Ishikawa (cell line): ENCODE measurements around the gene WDR59.

Experiments
- CEBPB ChIP-seq: IDR thresholded peaks from 2 replicates; pipeline ENCODE4 v1.6.1; 2012
- CREB1 ChIP-seq: IDR thresholded peaks from 2 replicates; pipeline ENCODE4 v1.6.1; 2012; ENCODE audit warnings: low read depth
- EP300 ChIP-seq: IDR thresholded peaks from 2 replicates; pipeline ENCODE4 v1.6.1; 2012; ENCODE audit warnings: borderline replicate concordance
- FOXM1 ChIP-seq: IDR thresholded peaks from 2 replicates; pipeline ENCODE4 v1.6.1; 2012; ENCODE audit warnings: low read depth, borderline replicate concordance
- MAX ChIP-seq: IDR thresholded peaks from 2 replicates; pipeline ENCODE4 v1.6.1; 2012
- NFIC ChIP-seq: IDR thresholded peaks from 2 replicates; pipeline ENCODE4 v1.6.1; 2012
- RAD21 ChIP-seq: IDR thresholded peaks from 2 replicates; pipeline ENCODE4 v1.6.1; 2012; ENCODE audit warnings: low read depth
- TAF1 ChIP-seq: IDR thresholded peaks from 2 replicates; pipeline ENCODE4 v1.6.1; 2012; ENCODE audit warnings: low read depth, mild to moderate bottlenecking
- TCF12 ChIP-seq: IDR thresholded peaks from 2 replicates; pipeline ENCODE4 v1.6.1; 2012; ENCODE audit warnings: low read depth
- TEAD4 ChIP-seq: IDR thresholded peaks from 2 replicates; pipeline ENCODE4 v1.6.1; 2012
- YY1 ChIP-seq: IDR thresholded peaks from 2 replicates; pipeline ENCODE4 v1.6.1; 2012; ENCODE audit warnings: low read depth
- ZBTB7A ChIP-seq: IDR thresholded peaks from 2 replicates; pipeline ENCODE4 v1.6.1; 2012; ENCODE audit warnings: low read depth
- TF ChIP-seq, protein P1 (sequence below): IDR thresholded peaks from 2 replicates; pipeline ENCODE4 v1.6.1; 2012
- TF ChIP-seq, protein P2 (sequence below): IDR thresholded peaks from 2 replicates; pipeline ENCODE4 v1.6.1; 2012; ENCODE audit warnings: low read depth, mild to moderate bottlenecking

DNA sequence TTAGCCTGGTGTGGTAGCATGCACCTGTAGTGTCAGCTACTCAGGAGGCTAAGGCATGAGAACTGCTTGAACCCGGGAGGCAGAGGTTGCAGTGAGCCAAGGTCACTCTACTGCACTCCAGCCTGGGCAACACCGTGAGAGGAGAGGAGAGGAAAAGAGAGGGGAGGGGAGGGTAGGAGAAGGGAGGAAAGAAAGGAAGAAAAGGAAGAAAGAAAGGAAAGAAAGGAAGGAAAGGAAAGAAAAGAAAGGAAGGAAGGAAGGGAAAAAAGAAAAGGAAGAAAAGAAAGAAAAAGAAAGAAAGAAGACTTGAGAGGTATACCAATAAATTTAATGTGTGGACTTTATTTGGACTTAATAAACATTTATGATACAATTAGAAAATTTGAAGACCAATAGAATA is 143.5 kb downstream of the WDR59 start:
- TF ChIP-seq MAX = no peak
- TF ChIP-seq TAF1 = no peak
- TF ChIP-seq EP300 = no peak
- no peak for TF ChIP-seq TEAD4
- no peak for TF ChIP-seq FOXM1
- no peak for TF ChIP-seq CEBPB
- TF ChIP-seq YY1 = no peak
- TF ChIP-seq, protein P1, sequence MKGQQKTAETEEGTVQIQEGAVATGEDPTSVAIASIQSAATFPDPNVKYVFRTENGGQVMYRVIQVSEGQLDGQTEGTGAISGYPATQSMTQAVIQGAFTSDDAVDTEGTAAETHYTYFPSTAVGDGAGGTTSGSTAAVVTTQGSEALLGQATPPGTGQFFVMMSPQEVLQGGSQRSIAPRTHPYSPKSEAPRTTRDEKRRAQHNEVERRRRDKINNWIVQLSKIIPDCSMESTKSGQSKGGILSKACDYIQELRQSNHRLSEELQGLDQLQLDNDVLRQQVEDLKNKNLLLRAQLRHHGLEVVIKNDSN = no peak
- no peak for TF ChIP-seq ZBTB7A
- TF ChIP-seq CREB1 = no peak
- TF ChIP-seq NFIC = no peak
- TF ChIP-seq, protein P2, sequence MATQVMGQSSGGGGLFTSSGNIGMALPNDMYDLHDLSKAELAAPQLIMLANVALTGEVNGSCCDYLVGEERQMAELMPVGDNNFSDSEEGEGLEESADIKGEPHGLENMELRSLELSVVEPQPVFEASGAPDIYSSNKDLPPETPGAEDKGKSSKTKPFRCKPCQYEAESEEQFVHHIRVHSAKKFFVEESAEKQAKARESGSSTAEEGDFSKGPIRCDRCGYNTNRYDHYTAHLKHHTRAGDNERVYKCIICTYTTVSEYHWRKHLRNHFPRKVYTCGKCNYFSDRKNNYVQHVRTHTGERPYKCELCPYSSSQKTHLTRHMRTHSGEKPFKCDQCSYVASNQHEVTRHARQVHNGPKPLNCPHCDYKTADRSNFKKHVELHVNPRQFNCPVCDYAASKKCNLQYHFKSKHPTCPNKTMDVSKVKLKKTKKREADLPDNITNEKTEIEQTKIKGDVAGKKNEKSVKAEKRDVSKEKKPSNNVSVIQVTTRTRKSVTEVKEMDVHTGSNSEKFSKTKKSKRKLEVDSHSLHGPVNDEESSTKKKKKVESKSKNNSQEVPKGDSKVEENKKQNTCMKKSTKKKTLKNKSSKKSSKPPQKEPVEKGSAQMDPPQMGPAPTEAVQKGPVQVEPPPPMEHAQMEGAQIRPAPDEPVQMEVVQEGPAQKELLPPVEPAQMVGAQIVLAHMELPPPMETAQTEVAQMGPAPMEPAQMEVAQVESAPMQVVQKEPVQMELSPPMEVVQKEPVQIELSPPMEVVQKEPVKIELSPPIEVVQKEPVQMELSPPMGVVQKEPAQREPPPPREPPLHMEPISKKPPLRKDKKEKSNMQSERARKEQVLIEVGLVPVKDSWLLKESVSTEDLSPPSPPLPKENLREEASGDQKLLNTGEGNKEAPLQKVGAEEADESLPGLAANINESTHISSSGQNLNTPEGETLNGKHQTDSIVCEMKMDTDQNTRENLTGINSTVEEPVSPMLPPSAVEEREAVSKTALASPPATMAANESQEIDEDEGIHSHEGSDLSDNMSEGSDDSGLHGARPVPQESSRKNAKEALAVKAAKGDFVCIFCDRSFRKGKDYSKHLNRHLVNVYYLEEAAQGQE = no peak
- TF ChIP-seq TCF12 = no peak
- TF ChIP-seq RAD21 = no peak
